Panc1 (cell line): ENCODE measurements around the gene BCR.

Experiments used
- TCF7L2 ChIP-seq: IDR thresholded peaks from 2 replicates; pipeline ENCODE4 v1.6.1; 2011; ENCODE audit warnings: mild to moderate bottlenecking, low read depth, low read length, inconsistent platforms
- TF ChIP-seq, protein P1 (sequence below): fragments of 450-650 bp; IDR thresholded peaks from 2 replicates; pipeline ENCODE4 v1.5.1; 2017; ENCODE audit warnings: mild to moderate bottlenecking

DNA sequence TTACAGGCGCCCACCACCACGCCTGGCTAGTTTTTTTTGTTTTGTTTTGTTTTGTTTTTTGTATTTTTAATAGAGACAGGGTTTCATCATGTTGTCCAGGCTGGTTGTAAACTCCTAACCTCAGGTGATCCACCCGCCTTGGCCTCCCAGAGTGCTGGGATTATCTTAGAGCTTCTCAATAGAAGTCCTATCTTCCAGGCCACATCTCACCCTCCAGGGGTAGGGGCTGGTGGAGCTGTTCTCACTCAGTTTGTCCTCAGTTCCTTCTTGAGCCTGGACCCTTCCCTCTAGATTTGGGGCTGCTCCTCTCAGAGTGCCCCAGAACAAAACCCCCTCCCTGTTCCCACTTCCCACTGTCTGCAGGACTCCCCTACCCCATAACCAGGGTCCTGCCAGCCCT is 31.3 kb downstream of the BCR start:
- TF ChIP-seq TCF7L2, result no peak
- TF ChIP-seq, protein P1, sequence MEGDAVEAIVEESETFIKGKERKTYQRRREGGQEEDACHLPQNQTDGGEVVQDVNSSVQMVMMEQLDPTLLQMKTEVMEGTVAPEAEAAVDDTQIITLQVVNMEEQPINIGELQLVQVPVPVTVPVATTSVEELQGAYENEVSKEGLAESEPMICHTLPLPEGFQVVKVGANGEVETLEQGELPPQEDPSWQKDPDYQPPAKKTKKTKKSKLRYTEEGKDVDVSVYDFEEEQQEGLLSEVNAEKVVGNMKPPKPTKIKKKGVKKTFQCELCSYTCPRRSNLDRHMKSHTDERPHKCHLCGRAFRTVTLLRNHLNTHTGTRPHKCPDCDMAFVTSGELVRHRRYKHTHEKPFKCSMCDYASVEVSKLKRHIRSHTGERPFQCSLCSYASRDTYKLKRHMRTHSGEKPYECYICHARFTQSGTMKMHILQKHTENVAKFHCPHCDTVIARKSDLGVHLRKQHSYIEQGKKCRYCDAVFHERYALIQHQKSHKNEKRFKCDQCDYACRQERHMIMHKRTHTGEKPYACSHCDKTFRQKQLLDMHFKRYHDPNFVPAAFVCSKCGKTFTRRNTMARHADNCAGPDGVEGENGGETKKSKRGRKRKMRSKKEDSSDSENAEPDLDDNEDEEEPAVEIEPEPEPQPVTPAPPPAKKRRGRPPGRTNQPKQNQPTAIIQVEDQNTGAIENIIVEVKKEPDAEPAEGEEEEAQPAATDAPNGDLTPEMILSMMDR, result no peak
